H9 (cell line): ENCODE data around the gene RFT1. TPM values are rescaled to one million over a fixed set of nuclear protein-coding genes. Genes with fewer than 3 reads are reported as not detected.

Source experiments
- DNase-seq: peaks from one replicate; pipeline ENCODE4 v3.0.0-alpha.2; 2017
- H2AFZ ChIP-seq: one replicate; pipeline ENCODE4 v1.6.1; 2013; ENCODE audit warnings: mild to moderate bottlenecking, low read length, control low read depth, moderate library complexity
- H2AK5ac ChIP-seq: 2 replicates; pipeline ENCODE4 v1.6.1; 2013; ENCODE audit warnings: low read length, control low read depth, mixed read lengths; ENCODE audit not compliant: insufficient read length
- H2BK120ac ChIP-seq: one replicate; pipeline ENCODE4 v1.6.1; 2013; ENCODE audit warnings: low read depth, mild to moderate bottlenecking, low read length, control low read depth, inconsistent platforms; ENCODE audit not compliant: poor library complexity, severe bottlenecking
- H2BK12ac ChIP-seq: 2 replicates; pipeline ENCODE4 v1.6.1; 2013; ENCODE audit warnings: low read length, control low read depth, mixed read lengths, low read depth; ENCODE audit not compliant: insufficient read length
- H2BK15ac ChIP-seq: 2 replicates; pipeline ENCODE4 v1.6.1; 2013; ENCODE audit warnings: low read depth, low read length, control low read depth
- H2BK20ac ChIP-seq: one replicate; pipeline ENCODE4 v1.6.1; 2013; ENCODE audit warnings: low read depth, mild to moderate bottlenecking, low read length, control low read depth, inconsistent platforms; ENCODE audit not compliant: poor library complexity, severe bottlenecking
- H2BK5ac ChIP-seq: 2 replicates; pipeline ENCODE4 v1.6.1; 2013; ENCODE audit warnings: low read length, control low read depth, mixed read lengths; ENCODE audit not compliant: insufficient read length
- H3K14ac ChIP-seq: 2 replicates; pipeline ENCODE4 v1.6.1; 2013; ENCODE audit warnings: low read length, control low read depth; ENCODE audit not compliant: insufficient read depth
- H3K18ac ChIP-seq: 2 replicates; pipeline ENCODE4 v1.6.1; 2013; ENCODE audit warnings: low read depth, mild to moderate bottlenecking, mixed read lengths, low read length, control low read depth; ENCODE audit not compliant: insufficient read length
- H3K23ac ChIP-seq: 2 replicates; pipeline ENCODE4 v1.6.1; 2013; ENCODE audit warnings: low read length, control low read depth, mixed read lengths, low read depth; ENCODE audit not compliant: insufficient read length
- H3K23me2 ChIP-seq: 2 replicates; pipeline ENCODE4 v1.6.1; 2013; ENCODE audit warnings: low read depth, mild to moderate bottlenecking, mixed read lengths, low read length, control low read depth; ENCODE audit not compliant: insufficient read length, poor library complexity, severe bottlenecking
- H3K27ac ChIP-seq: 2 replicates; pipeline ENCODE4 v1.5.1; 2013; ENCODE audit warnings: low read length, control low read depth, mixed read lengths, low read depth; ENCODE audit not compliant: insufficient read length
- H3K27me3 ChIP-seq: 2 replicates; pipeline ENCODE4 v1.6.1; 2013; ENCODE audit warnings: low read length, control low read depth, inconsistent platforms; ENCODE audit not compliant: insufficient read depth
- H3K4ac ChIP-seq: 2 replicates; pipeline ENCODE4 v1.6.1; 2013; ENCODE audit warnings: low read depth, mild to moderate bottlenecking, control low read depth, inconsistent platforms, low read length, moderate library complexity
- H3K4me1 ChIP-seq: 2 replicates; pipeline ENCODE4 v1.6.1; 2013; ENCODE audit warnings: low read length, control low read depth, inconsistent platforms; ENCODE audit not compliant: insufficient read depth
- H3K4me2 ChIP-seq: 2 replicates; pipeline ENCODE4 v1.6.1; 2013; ENCODE audit warnings: low read length, control low read depth, mixed read lengths; ENCODE audit not compliant: insufficient read length, insufficient read depth
- H3K56ac ChIP-seq: 2 replicates; pipeline ENCODE4 v1.6.1; 2013; ENCODE audit warnings: low read depth, mild to moderate bottlenecking, mixed read lengths, low read length, control low read depth; ENCODE audit not compliant: insufficient read length
- H3K79me1 ChIP-seq: 2 replicates; pipeline ENCODE4 v1.6.1; 2013; ENCODE audit warnings: low read depth, mild to moderate bottlenecking, moderate library complexity, low read length, control low read depth, inconsistent platforms; ENCODE audit not compliant: insufficient read depth, poor library complexity, severe bottlenecking
- H3K79me2 ChIP-seq: 2 replicates; pipeline ENCODE4 v1.6.1; 2013; ENCODE audit warnings: low read length, control low read depth, inconsistent platforms; ENCODE audit not compliant: insufficient read depth
- H3K9ac ChIP-seq: 2 replicates; pipeline ENCODE4 v1.6.1; 2013; ENCODE audit warnings: low read length, control low read depth, mixed read lengths; ENCODE audit not compliant: insufficient read length; ENCODE audit errors: extremely low read depth
- H3K9me3 ChIP-seq: one replicate; pipeline ENCODE4 v1.6.1; 2013; ENCODE audit warnings: low read depth, low read length, inconsistent platforms; ENCODE audit not compliant: control insufficient read depth
- H3T11ph ChIP-seq: one replicate; pipeline ENCODE4 v1.6.1; 2013; ENCODE audit warnings: mild to moderate bottlenecking, low read length, control low read depth, inconsistent platforms
- H4K20me1 ChIP-seq: one replicate; pipeline ENCODE4 v1.6.1; 2013; ENCODE audit not compliant: control insufficient read depth, insufficient read length, insufficient read depth
- H4K5ac ChIP-seq: 2 replicates; pipeline ENCODE4 v1.6.1; 2013; ENCODE audit warnings: low read depth, mild to moderate bottlenecking, mixed read lengths, low read length, control low read depth; ENCODE audit not compliant: insufficient read length
- H4K8ac ChIP-seq: replicated peaks from 2 replicates; pipeline ENCODE4 v1.6.1; 2013; ENCODE audit warnings: low read length, control low read depth, mixed read lengths, low read depth; ENCODE audit not compliant: insufficient read length
- H4K91ac ChIP-seq: 2 replicates; pipeline ENCODE4 v1.6.1; 2013; ENCODE audit warnings: low read depth, mild to moderate bottlenecking, moderate library complexity, mixed read lengths, low read length, control low read depth; ENCODE audit not compliant: insufficient read length
- H3K27ac Mint-ChIP-seq, 3 experiments: 2 replicates in 2 of 3; 3 replicates in 1 of 3; pipeline ENCODE4 v1.8.0; 2020 to 2021; ENCODE audit warnings: mixed read lengths in 3 of 3, mild to moderate bottlenecking in 1 of 3, moderate library complexity in 1 of 3
- H3K27me3 Mint-ChIP-seq: 2 replicates; pipeline ENCODE4 v1.8.0; 2021; ENCODE audit warnings: low read depth, mild to moderate bottlenecking, moderate library complexity, mixed read lengths
- H3K36me3 Mint-ChIP-seq, 3 experiments: 2 replicates in 2 of 3; 3 replicates in 1 of 3; pipeline ENCODE4 v1.8.0; 2020 to 2021; ENCODE audit warnings: low read depth in 3 of 3, mixed read lengths in 3 of 3; ENCODE audit not compliant: insufficient read depth in 1 of 3
- H3K4me1 Mint-ChIP-seq, 2 experiments: 2 replicates each; pipeline ENCODE4 v1.8.0; 2020; ENCODE audit warnings: mixed read lengths in 2 of 2
- H3K4me3 Mint-ChIP-seq, 2 experiments: 2 replicates in 1 of 2; 3 replicates in 1 of 2; pipeline ENCODE4 v1.8.0; 2020 to 2021; ENCODE audit warnings: mild to moderate bottlenecking in 2 of 2, mixed read lengths in 2 of 2, moderate library complexity in 1 of 2
- H3K9me3 Mint-ChIP-seq, 2 experiments: 2 replicates in 1 of 2; 3 replicates in 1 of 2; pipeline ENCODE4 v1.8.0; 2020; ENCODE audit warnings: mild to moderate bottlenecking in 2 of 2, mixed read lengths in 2 of 2, moderate library complexity in 1 of 2
- CTCF ChIP-seq: fragments of 200-600 bp; sonication (generic); conservative IDR thresholded peaks from 3 replicates; pipeline ENCODE4 v1.8.0; 2021; ENCODE audit warnings: antibody characterized with exemption, mild to moderate bottlenecking
- WGBS: extraction: QIAGEN DNeasy Blood & Tissue Kit; methylation state at CpG from one replicate; pipeline ENCODE4 v1.1.7; 2013; ENCODE audit warnings: missing lambda C conversion rate, low lambda C conversion rate, mixed read lengths; ENCODE audit not compliant: insufficient read length; ENCODE audit errors: extremely low coverage; 5-methylcytosine and 5-hydroxymethylcytosine counted together
- total RNA-seq: library from RNA; stranded (reverse); gene quantifications from 2 replicates; pipeline ENCODE4 v1.2.1, GENCODE V29; 2021

RFT1 gene
- total RNA-seq, 1 experiment from 2014 or later = 24.1 TPM

GRCh38 chr3:53145713-53146080, 15.5 kb upstream of the RFT1 start:
- H2BK120ac ChIP-seq = no peak overlapping the region
- no peak overlapping the region for H3K27ac ChIP-seq
- no peaks in the 10 kb centered on the region for H3K79me2 ChIP-seq
- H3K79me1 ChIP-seq = no peaks in the 10 kb centered on the region
- WGBS = no CpG with 5 or more reads among the region's 3 CpGs
- H3K23me2 ChIP-seq = no peaks in the 10 kb centered on the region
- H3K18ac ChIP-seq = no peak overlapping the region
- H3K4ac ChIP-seq = no peak overlapping the region
- no peak overlapping the region for H2BK5ac ChIP-seq
- no peak overlapping the region for H3K27ac Mint-ChIP-seq
- H2AFZ ChIP-seq = no peak overlapping the region
- no peak overlapping the region for H2AK5ac ChIP-seq
- no peak overlapping the region for H2BK20ac ChIP-seq
- no peaks in the 10 kb centered on the region for H3K36me3 Mint-ChIP-seq
- no peak overlapping the region for H3T11ph ChIP-seq
- no peak overlapping the region for H2BK15ac ChIP-seq
- H3K9me3 ChIP-seq = no peaks in the 10 kb centered on the region
- H3K23ac ChIP-seq = no peak overlapping the region
- H3K4me1 ChIP-seq = no peaks in the 10 kb centered on the region
- no peak for TF ChIP-seq CTCF
- H3K4me3 Mint-ChIP-seq = no peak overlapping the region
- H4K91ac ChIP-seq = no peak overlapping the region
- no peak overlapping the region for H4K8ac ChIP-seq
- no peak overlapping the region for H3K4me2 ChIP-seq
- no peak overlapping the region for H3K56ac ChIP-seq
- peaks cover 3% of the 10 kb centered on the region; the same call in 1 of the 2 replicates for H3K27me3 Mint-ChIP-seq
- no peaks in the 10 kb centered on the region for H4K20me1 ChIP-seq
- H3K27me3 ChIP-seq = no peaks in the 10 kb centered on the region
- H2BK12ac ChIP-seq = no peak overlapping the region
- peaks cover 6 to 8% of the 10 kb centered on the region in 2 experiments for H3K4me1 Mint-ChIP-seq
- no peak overlapping the region for H3K9ac ChIP-seq
- DNase-seq = no peak
- H4K5ac ChIP-seq = no peak overlapping the region
- H3K9me3 Mint-ChIP-seq = no peaks in the 10 kb centered on the region
- H3K14ac ChIP-seq = no peak overlapping the region
